Measurements from ENCODE around the gene KIR2DL1.
"Not testable (repeated sequence)": the region's sequence is repeated elsewhere in the genome, so short reads cannot be mapped to it uniquely, and the experiment has no call there.

Gene KIR2DL1

GRCh38 chr19:54824416-54824815 lies 54.8 kb downstream of the KIR2DL1 start:
- not testable (repeated sequence) for DNase-seq (ENCODE audit: low spot score)

- not testable (repeated sequence) for DNase-seq (ENCODE audit: low spot score)
Observed at GRCh38 chr19:54825326-54825725, 55.7 kb downstream of the KIR2DL1 start.

GRCh38 chr19:54828064-54828463 lies 58.5 kb downstream of the KIR2DL1 start:
- DNase-seq (ENCODE audit: low spot score), result not testable (repeated sequence)

DNA sequence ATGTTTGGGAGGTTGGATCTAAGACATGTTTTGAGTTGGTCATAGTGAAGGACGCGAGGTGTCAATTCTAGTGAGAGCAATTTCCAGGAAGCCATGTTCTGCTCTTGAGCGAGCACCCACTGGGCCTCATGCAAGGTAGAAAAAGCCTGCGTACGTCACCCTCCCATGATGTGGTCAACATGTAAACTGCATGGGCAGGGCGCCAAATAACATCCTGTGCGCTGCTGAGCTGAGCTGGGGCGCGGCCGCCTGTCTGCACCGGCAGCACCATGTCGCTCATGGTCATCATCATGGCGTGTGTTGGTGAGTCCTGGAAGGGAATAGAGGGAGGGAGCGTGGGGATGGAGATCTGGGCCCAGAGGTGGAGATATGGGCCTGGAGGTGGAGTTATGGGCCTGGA lies 62.9 kb downstream of the KIR2DL1 start, which contains the start of gene KIR2DS4:
Gene KIR2DS4 (plus strand): TSS at position 181 of the 400 bp plus-strand sequence.
- DNase-seq (ENCODE audit: low spot score), result not testable (repeated sequence)
